Neural progenitor cell (in vitro differentiated cells): Measurements from ENCODE around the gene GOLGA8R. TPM values are rescaled to one million over a fixed set of nuclear protein-coding genes. Genes with fewer than 3 reads are reported as not detected.
"Not testable (repeated sequence)": the region's sequence is repeated elsewhere in the genome, so short reads cannot be mapped to it uniquely, and the experiment has no call there.

ENCODE experiments used
- DNase-seq: peaks from one replicate; pipeline ENCODE4 v3.0.0-alpha.2; 2016; ENCODE audit warnings: low spot score
- H2AFZ ChIP-seq: fragments of 200-600 bp; sonication (generic); replicated peaks from 2 replicates; pipeline ENCODE4 v1.6.1; 2016; ENCODE audit warnings: antibody characterized with exemption
- H3F3A ChIP-seq: fragments of 200-600 bp; sonication (generic); 2 replicates; pipeline ENCODE4 v1.6.1; 2016; ENCODE audit warnings: antibody characterized with exemption, low read depth
- H3K27ac ChIP-seq: fragments of 200-600 bp; sonication (generic); 2 replicates; pipeline ENCODE4 v1.5.1; 2016; ENCODE audit warnings: mild to moderate bottlenecking
- H3K27me3 ChIP-seq: fragments of 200-600 bp; sonication (generic); 2 replicates; pipeline ENCODE4 v1.6.1; 2016; ENCODE audit warnings: mild to moderate bottlenecking, moderate library complexity
- H3K36me3 ChIP-seq: fragments of 200-600 bp; sonication (generic); 2 replicates; pipeline ENCODE4 v1.5.1; 2016
- H3K4me1 ChIP-seq: fragments of 200-600 bp; sonication (generic); 2 replicates; pipeline ENCODE4 v1.6.1; 2016; ENCODE audit warnings: mixed run types
- H3K4me2 ChIP-seq: fragments of 200-600 bp; sonication (generic); 2 replicates; pipeline ENCODE4 v1.6.1; 2016
- H3K4me3 ChIP-seq: fragments of 200-600 bp; sonication (generic); 2 replicates; pipeline ENCODE4 v1.5.1; 2016
- H3K79me2 ChIP-seq: fragments of 200-600 bp; sonication (generic); 2 replicates; pipeline ENCODE4 v1.6.1; 2016; ENCODE audit warnings: low read depth
- H3K9ac ChIP-seq: fragments of 200-600 bp; sonication (generic); 2 replicates; pipeline ENCODE4 v1.6.1; 2016
- H3K9me3 ChIP-seq: fragments of 200-600 bp; sonication (generic); 2 replicates; pipeline ENCODE4 v1.5.1; 2016; ENCODE audit warnings: low read depth
- H4K20me1 ChIP-seq: fragments of 200-600 bp; sonication (generic); 2 replicates; pipeline ENCODE4 v1.6.1; 2016; ENCODE audit warnings: low read depth
- H3K27ac Mint-ChIP-seq: 3 replicates; pipeline ENCODE4 v1.8.0; 2021; ENCODE audit warnings: mixed read lengths
- H3K27me3 Mint-ChIP-seq: 2 replicates; pipeline ENCODE4 v1.8.0; 2022; ENCODE audit warnings: low read depth, mild to moderate bottlenecking, inconsistent platforms, moderate library complexity, mixed read lengths; ENCODE audit not compliant: insufficient read depth
- H3K36me3 Mint-ChIP-seq: 3 replicates; pipeline ENCODE4 v1.8.0; 2021; ENCODE audit warnings: mixed read lengths
- H3K4me1 Mint-ChIP-seq: 3 replicates; pipeline ENCODE4 v1.8.0; 2021; ENCODE audit warnings: mixed read lengths
- H3K4me3 Mint-ChIP-seq: 3 replicates; pipeline ENCODE4 v1.8.0; 2021; ENCODE audit warnings: mild to moderate bottlenecking, moderate library complexity, mixed read lengths
- H3K9me3 Mint-ChIP-seq: 3 replicates; pipeline ENCODE4 v1.8.0; 2020; ENCODE audit warnings: mixed read lengths
- total RNA-seq: library from RNA; depleted of rRNA; stranded (reverse); fragments of >200 nt; gene quantifications from 2 replicates; pipeline ENCODE4 v1.2.3, GENCODE V29; 2015; ENCODE audit warnings: low replicate concordance

GOLGA8R gene
- not detected in 2 replicates for total RNA-seq

GRCh38 chr15:30414160-30414559 is at the start of gene GOLGA8R:
Gene GOLGA8R (minus strand): TSS chr15:30414260. CDS start chr15:30414162, 98 bp downstream.
- H3K9me3 ChIP-seq, H3K4me2 ChIP-seq, H3K27me3 ChIP-seq, H3K36me3 ChIP-seq, H3K27ac Mint-ChIP-seq, H3K4me1 ChIP-seq, H3K4me3 Mint-ChIP-seq, H3K27ac ChIP-seq, DNase-seq, H3K36me3 Mint-ChIP-seq, H3K79me2 ChIP-seq, H3K4me3 ChIP-seq, H3K27me3 Mint-ChIP-seq, H3K9ac ChIP-seq, H2AFZ ChIP-seq, H4K20me1 ChIP-seq, H3F3A ChIP-seq, H3K4me1 Mint-ChIP-seq, H3K9me3 Mint-ChIP-seq: not testable (repeated sequence)

GRCh38 chr15:30463849-30464248 is 49.8 kb upstream of the GOLGA8R start:
- H3K27me3 ChIP-seq, H3F3A ChIP-seq, H3K36me3 Mint-ChIP-seq, H3K9me3 ChIP-seq, H3K9me3 Mint-ChIP-seq, H4K20me1 ChIP-seq, H3K4me3 ChIP-seq, H3K4me1 Mint-ChIP-seq, H3K79me2 ChIP-seq, H3K36me3 ChIP-seq, H3K27ac ChIP-seq, H3K9ac ChIP-seq, H3K27me3 Mint-ChIP-seq, H3K27ac Mint-ChIP-seq, DNase-seq, H3K4me1 ChIP-seq, H2AFZ ChIP-seq, H3K4me3 Mint-ChIP-seq, H3K4me2 ChIP-seq: not testable (repeated sequence)

GRCh38 chr15:30462176-30462575 is 48.1 kb upstream of the GOLGA8R start:
- DNase-seq, H4K20me1 ChIP-seq, H3K9ac ChIP-seq, H3K36me3 ChIP-seq, H3K4me1 Mint-ChIP-seq, H3K27ac Mint-ChIP-seq, H3K4me3 Mint-ChIP-seq, H2AFZ ChIP-seq, H3K36me3 Mint-ChIP-seq, H3K27ac ChIP-seq, H3F3A ChIP-seq, H3K79me2 ChIP-seq, H3K4me2 ChIP-seq, H3K4me1 ChIP-seq, H3K27me3 ChIP-seq, H3K9me3 ChIP-seq, H3K27me3 Mint-ChIP-seq, H3K4me3 ChIP-seq, H3K9me3 Mint-ChIP-seq: not testable (repeated sequence)

- H3K27me3 ChIP-seq, H3K79me2 ChIP-seq, H3K9me3 Mint-ChIP-seq, H3K36me3 ChIP-seq, H3K4me3 ChIP-seq, H2AFZ ChIP-seq, H3K4me1 ChIP-seq, H3K36me3 Mint-ChIP-seq, H3K27me3 Mint-ChIP-seq, H3K27ac Mint-ChIP-seq, H3K4me1 Mint-ChIP-seq, DNase-seq, H3K4me2 ChIP-seq, H3K27ac ChIP-seq, H3K9ac ChIP-seq, H3K9me3 ChIP-seq, H3F3A ChIP-seq, H4K20me1 ChIP-seq, H3K4me3 Mint-ChIP-seq: not testable (repeated sequence)
These were observed 38.6 kb upstream of the GOLGA8R start for GRCh38 chr15:30452702-30453101.

- H3K27ac ChIP-seq, H3K4me2 ChIP-seq, H2AFZ ChIP-seq, H3K27me3 Mint-ChIP-seq, H3K4me3 Mint-ChIP-seq, H3K9ac ChIP-seq, H3K9me3 Mint-ChIP-seq, H3K4me3 ChIP-seq, H3K36me3 Mint-ChIP-seq, H3K9me3 ChIP-seq, H3K4me1 Mint-ChIP-seq, H3K4me1 ChIP-seq, DNase-seq, H3F3A ChIP-seq, H3K27ac Mint-ChIP-seq, H4K20me1 ChIP-seq, H3K79me2 ChIP-seq, H3K27me3 ChIP-seq, H3K36me3 ChIP-seq: not testable (repeated sequence)
These were observed 24.3 kb upstream of the GOLGA8R start for GRCh38 chr15:30438348-30438747.

GRCh38 chr15:30435878-30436277 is 21.8 kb upstream of the GOLGA8R start:
- not testable (repeated sequence) for H3K9me3 ChIP-seq, H3K36me3 ChIP-seq, H3K27me3 ChIP-seq, H3K27ac ChIP-seq, H3K27me3 Mint-ChIP-seq, H3K9me3 Mint-ChIP-seq, H3K4me1 Mint-ChIP-seq, H3K4me3 ChIP-seq, H3K9ac ChIP-seq, H3K36me3 Mint-ChIP-seq, H3F3A ChIP-seq, DNase-seq, H3K79me2 ChIP-seq, H3K4me2 ChIP-seq, H3K4me3 Mint-ChIP-seq, H4K20me1 ChIP-seq, H3K4me1 ChIP-seq, H3K27ac Mint-ChIP-seq, H2AFZ ChIP-seq

GRCh38 chr15:30420723-30421122 is 6.7 kb upstream of the GOLGA8R start:
- H2AFZ ChIP-seq, H3K4me1 Mint-ChIP-seq, H3K9me3 Mint-ChIP-seq, H3K4me2 ChIP-seq, H3K36me3 Mint-ChIP-seq, H3K27me3 ChIP-seq, H3K4me3 Mint-ChIP-seq, H3F3A ChIP-seq, H3K9ac ChIP-seq, DNase-seq, H3K27ac ChIP-seq, H3K36me3 ChIP-seq, H3K27ac Mint-ChIP-seq, H3K4me3 ChIP-seq, H3K79me2 ChIP-seq, H4K20me1 ChIP-seq, H3K27me3 Mint-ChIP-seq, H3K9me3 ChIP-seq, H3K4me1 ChIP-seq: not testable (repeated sequence)

- DNase-seq, H3K79me2 ChIP-seq, H3K27ac Mint-ChIP-seq, H3K27me3 ChIP-seq, H3K9me3 ChIP-seq, H3K9me3 Mint-ChIP-seq, H3K4me3 Mint-ChIP-seq, H3K27me3 Mint-ChIP-seq, H3K4me1 Mint-ChIP-seq, H3K4me2 ChIP-seq, H2AFZ ChIP-seq, H3K4me3 ChIP-seq, H3K27ac ChIP-seq, H4K20me1 ChIP-seq, H3K9ac ChIP-seq, H3K36me3 Mint-ChIP-seq, H3K36me3 ChIP-seq, H3F3A ChIP-seq, H3K4me1 ChIP-seq: not testable (repeated sequence)
These were observed 6.4 kb downstream of the GOLGA8R start for GRCh38 chr15:30407636-30408035.
